ENCODE measurements around the gene XPOT.

DNA sequence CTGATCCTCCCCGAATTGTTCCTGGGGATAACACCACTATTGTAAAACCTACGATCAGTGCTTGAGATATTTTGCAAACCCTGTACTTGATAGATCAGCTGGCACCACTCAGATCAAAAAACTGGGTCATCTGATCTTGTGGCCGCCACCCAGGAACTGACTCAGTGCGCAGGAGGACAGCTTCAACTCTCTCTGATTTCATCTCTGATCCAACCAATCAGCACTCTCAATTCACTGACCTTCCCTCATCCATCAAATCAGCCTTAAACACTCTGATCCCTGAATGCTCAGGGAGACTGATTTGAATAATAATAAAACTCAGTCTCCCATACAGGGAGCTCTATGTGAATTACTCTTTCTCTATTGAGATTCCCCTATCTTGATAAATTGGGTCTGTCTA is 4.2 kb upstream of the XPOT start:
- TF ChIP-seq, protein P1, sequence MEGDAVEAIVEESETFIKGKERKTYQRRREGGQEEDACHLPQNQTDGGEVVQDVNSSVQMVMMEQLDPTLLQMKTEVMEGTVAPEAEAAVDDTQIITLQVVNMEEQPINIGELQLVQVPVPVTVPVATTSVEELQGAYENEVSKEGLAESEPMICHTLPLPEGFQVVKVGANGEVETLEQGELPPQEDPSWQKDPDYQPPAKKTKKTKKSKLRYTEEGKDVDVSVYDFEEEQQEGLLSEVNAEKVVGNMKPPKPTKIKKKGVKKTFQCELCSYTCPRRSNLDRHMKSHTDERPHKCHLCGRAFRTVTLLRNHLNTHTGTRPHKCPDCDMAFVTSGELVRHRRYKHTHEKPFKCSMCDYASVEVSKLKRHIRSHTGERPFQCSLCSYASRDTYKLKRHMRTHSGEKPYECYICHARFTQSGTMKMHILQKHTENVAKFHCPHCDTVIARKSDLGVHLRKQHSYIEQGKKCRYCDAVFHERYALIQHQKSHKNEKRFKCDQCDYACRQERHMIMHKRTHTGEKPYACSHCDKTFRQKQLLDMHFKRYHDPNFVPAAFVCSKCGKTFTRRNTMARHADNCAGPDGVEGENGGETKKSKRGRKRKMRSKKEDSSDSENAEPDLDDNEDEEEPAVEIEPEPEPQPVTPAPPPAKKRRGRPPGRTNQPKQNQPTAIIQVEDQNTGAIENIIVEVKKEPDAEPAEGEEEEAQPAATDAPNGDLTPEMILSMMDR (conservative IDR thresholded peaks at IDR 0.05), result no peak
- no peak for TF ChIP-seq ZFX (IDR thresholded peaks at IDR 0.05)

Measured in C4-2B (cell line).